Loucy (cell line): ENCODE results near the gene MYO1D.

Source experiments
- H2AFZ ChIP-seq: fragments of 200-600 bp; sonication (generic); 2 replicates; pipeline ENCODE4 v1.6.0; 2016; ENCODE audit warnings: antibody characterized with exemption, mild to moderate bottlenecking, low read length, moderate library complexity
- H3F3A ChIP-seq: fragments of 200-600 bp; 2 replicates; pipeline ENCODE4 v1.6.0; 2016; ENCODE audit warnings: antibody characterized with exemption, low read depth, mild to moderate bottlenecking
- H3K27me3 ChIP-seq: fragments of 200-600 bp; sonication (generic); 2 replicates; pipeline ENCODE4 v1.6.1; 2014; ENCODE audit warnings: low read length, mild to moderate bottlenecking; ENCODE audit not compliant: insufficient read depth, poor library complexity, severe bottlenecking
- H3K36me3 ChIP-seq: fragments of 200-600 bp; sonication (generic); 2 replicates; pipeline ENCODE4 v1.6.1; 2016; ENCODE audit warnings: low read length; ENCODE audit not compliant: insufficient read depth
- H3K4me1 ChIP-seq: fragments of 200-600 bp; sonication (generic); 2 replicates; pipeline ENCODE4 v1.5.1; 2014; ENCODE audit warnings: low read length, mild to moderate bottlenecking; ENCODE audit not compliant: insufficient read depth, poor library complexity, severe bottlenecking
- H3K4me2 ChIP-seq: fragments of 200-600 bp; sonication (generic); 2 replicates; pipeline ENCODE4 v1.6.0; 2014; ENCODE audit warnings: antibody characterized with exemption, low read length, low read depth, mild to moderate bottlenecking; ENCODE audit not compliant: poor library complexity, severe bottlenecking
- H3K4me3 ChIP-seq: fragments of 200-600 bp; sonication (generic); 2 replicates; pipeline ENCODE4 v1.5.1; 2014; ENCODE audit warnings: low read length, mild to moderate bottlenecking, mixed read lengths; ENCODE audit not compliant: poor library complexity, severe bottlenecking
- H3K79me2 ChIP-seq: fragments of 200-600 bp; sonication (generic); 2 replicates; pipeline ENCODE4 v1.6.1; 2014; ENCODE audit warnings: low read length; ENCODE audit not compliant: insufficient read depth
- H3K9ac ChIP-seq: fragments of 200-600 bp; sonication (generic); 2 replicates; pipeline ENCODE4 v1.6.0; 2014; ENCODE audit warnings: mild to moderate bottlenecking, low read depth, low read length, moderate library complexity; ENCODE audit not compliant: poor library complexity, severe bottlenecking
- H3K9me2 ChIP-seq: fragments of 200-600 bp; sonication (generic); replicated peaks from 2 replicates; pipeline ENCODE4 v1.6.1; 2016; ENCODE audit warnings: low read depth, low read length, mixed read lengths
- H3K9me3 ChIP-seq: fragments of 200-600 bp; sonication (generic); 2 replicates; pipeline ENCODE4 v1.6.1; 2014; ENCODE audit warnings: mild to moderate bottlenecking, antibody characterized with exemption, low read length, low read depth; ENCODE audit not compliant: insufficient read depth
- H4K20me1 ChIP-seq: fragments of 200-600 bp; sonication (generic); 2 replicates; pipeline ENCODE4 v1.6.0; 2014; ENCODE audit warnings: antibody characterized with exemption, low read length, mild to moderate bottlenecking; ENCODE audit not compliant: insufficient read depth, poor library complexity, severe bottlenecking
- EZH2phosphoT487 ChIP-seq: fragments of 200-600 bp; IDR thresholded peaks from 2 replicates; pipeline ENCODE4 v1.6.1; 2018; ENCODE audit warnings: antibody characterized with exemption, mild to moderate bottlenecking, moderate library complexity, borderline replicate concordance
- TF ChIP-seq, protein P1 (sequence below): fragments of 200-600 bp; sonication (generic); conservative IDR thresholded peaks from 2 replicates; pipeline ENCODE4 v1.5.1; 2014; ENCODE audit warnings: mild to moderate bottlenecking, antibody characterized with exemption, low read length

Gene MYO1D

DNA sequence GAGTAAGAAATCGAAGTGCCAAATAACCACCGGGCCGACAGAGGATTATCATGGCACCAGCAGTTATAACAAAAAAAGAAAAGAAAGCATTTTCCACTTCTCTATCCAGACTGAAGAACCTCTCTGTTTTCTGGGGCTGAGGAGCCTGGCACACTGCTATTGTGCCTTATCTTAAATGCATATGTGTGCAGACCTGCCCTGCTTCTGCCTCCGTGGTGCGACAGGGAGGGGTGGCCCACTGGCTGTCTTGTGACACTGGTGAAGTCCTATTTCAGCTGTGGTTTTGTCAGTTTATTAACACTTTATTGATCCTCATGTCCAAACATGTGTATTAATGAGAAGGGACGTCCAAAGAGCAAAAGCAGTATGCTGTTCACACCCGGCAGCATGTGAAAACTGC, 334.7 kb downstream of the MYO1D start:
- Histone ChIP-seq H2AFZ (no peak overlapping the region), H4K20me1 (no peaks in the 10 kb centered on the region), H3F3A (no peaks in the 10 kb centered on the region), H3K4me2 (no peak overlapping the region), H3K9ac (no peak overlapping the region), H3K9me2 (no peaks in the 10 kb centered on the region), H3K9me3 (no peaks in the 10 kb centered on the region), H3K79me2 (no peaks in the 10 kb centered on the region), H3K27me3 (no peaks in the 10 kb centered on the region), H3K36me3 (no peaks in the 10 kb centered on the region), H3K4me3 (no peak overlapping the region), H3K4me1 (no peaks in the 10 kb centered on the region)
- TF ChIP-seq EZH2phosphoT487: no peak
- TF ChIP-seq, protein P1, sequence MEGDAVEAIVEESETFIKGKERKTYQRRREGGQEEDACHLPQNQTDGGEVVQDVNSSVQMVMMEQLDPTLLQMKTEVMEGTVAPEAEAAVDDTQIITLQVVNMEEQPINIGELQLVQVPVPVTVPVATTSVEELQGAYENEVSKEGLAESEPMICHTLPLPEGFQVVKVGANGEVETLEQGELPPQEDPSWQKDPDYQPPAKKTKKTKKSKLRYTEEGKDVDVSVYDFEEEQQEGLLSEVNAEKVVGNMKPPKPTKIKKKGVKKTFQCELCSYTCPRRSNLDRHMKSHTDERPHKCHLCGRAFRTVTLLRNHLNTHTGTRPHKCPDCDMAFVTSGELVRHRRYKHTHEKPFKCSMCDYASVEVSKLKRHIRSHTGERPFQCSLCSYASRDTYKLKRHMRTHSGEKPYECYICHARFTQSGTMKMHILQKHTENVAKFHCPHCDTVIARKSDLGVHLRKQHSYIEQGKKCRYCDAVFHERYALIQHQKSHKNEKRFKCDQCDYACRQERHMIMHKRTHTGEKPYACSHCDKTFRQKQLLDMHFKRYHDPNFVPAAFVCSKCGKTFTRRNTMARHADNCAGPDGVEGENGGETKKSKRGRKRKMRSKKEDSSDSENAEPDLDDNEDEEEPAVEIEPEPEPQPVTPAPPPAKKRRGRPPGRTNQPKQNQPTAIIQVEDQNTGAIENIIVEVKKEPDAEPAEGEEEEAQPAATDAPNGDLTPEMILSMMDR: no peak

DNA sequence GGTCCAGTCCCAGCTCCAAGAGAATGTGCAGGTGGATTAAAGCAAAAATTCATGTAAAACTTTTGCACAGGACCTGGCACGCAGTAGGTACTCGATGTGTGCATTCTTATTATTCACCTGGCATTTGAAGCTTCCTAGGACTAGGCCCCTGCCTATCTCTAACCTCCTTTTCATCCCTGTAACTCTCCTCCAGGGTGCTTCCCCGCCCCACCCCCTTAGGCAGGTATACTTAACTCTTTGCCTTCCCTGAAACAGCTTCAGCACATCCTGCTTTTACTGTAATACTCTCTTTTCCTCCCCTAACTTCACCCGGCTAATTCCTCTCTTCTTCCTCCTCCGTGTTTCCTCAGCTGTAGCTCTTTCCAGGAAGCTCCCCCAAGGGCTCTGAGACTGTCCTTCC, 335.3 kb downstream of the MYO1D start:
- Histone ChIP-seq H4K20me1 (no peaks in the 10 kb centered on the region), H3K36me3 (no peaks in the 10 kb centered on the region), H3K9me2 (no peaks in the 10 kb centered on the region), H3K27me3 (no peaks in the 10 kb centered on the region), H3K4me3 (no peak overlapping the region), H3K9me3 (no peaks in the 10 kb centered on the region), H3F3A (no peaks in the 10 kb centered on the region), H3K4me2 (no peak overlapping the region), H3K9ac (no peak overlapping the region), H3K79me2 (no peaks in the 10 kb centered on the region), H3K4me1 (no peaks in the 10 kb centered on the region), H2AFZ (no peak overlapping the region)
- no peak for TF ChIP-seq EZH2phosphoT487
- TF ChIP-seq, protein P1: no peak

DNA sequence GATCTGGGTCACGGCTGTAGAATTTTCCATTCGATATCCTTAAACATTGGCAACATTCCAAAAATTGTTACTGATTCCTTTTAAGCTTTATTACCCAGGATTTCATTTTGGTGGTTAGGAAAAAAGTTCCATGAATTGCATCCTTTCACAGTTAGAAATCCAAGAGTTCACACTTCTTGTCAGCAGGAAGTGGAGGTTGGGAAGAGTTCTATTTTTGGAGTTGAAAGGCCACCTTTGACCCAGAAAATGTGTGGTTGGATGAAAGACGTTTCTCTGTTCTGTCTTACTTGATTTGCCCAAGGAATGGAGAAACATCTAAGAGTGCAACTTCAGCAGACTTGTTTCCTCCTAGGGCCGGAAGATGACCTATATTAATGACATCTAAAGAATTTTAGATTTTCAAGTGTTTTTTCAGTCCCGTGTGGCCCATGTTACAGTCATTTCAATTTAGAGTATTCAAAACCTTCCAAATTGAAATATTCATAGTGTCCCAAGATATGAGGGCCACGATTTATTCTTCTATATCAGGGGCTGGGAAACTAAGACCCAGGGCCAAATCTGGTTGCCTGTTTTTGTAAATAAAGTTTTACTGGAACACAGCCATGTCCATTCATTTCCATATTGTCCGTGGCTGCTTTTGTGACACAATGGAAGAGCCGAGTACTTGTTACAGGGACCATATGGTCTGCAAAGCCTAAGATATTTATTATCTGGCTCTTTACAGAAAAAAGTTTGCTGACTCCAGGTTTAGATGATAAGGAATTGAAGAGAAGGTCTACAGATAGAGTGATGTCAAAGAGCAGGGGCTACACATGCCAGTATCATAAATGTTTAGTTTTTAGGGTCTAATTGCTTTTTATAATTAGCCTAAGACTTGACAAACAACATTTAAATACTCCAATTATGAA, 339.9 kb downstream of the MYO1D start:
- no peaks in the 10 kb centered on the region for H4K20me1 ChIP-seq
- TF ChIP-seq, protein P1: no peak
- TF ChIP-seq EZH2phosphoT487: no peak
- H2AFZ ChIP-seq: no peak overlapping the region
- peaks cover 5% of the 10 kb centered on the region for H3K27me3 ChIP-seq
- no peaks in the 10 kb centered on the region for H3F3A ChIP-seq
- H3K36me3 ChIP-seq: no peaks in the 10 kb centered on the region
- no peaks in the 10 kb centered on the region for H3K79me2 ChIP-seq
- no peak overlapping the region for H3K9ac ChIP-seq
- H3K9me3 ChIP-seq: no peaks in the 10 kb centered on the region
- no peaks in the 10 kb centered on the region for H3K9me2 ChIP-seq
- no peak overlapping the region for H3K4me2 ChIP-seq
- H3K4me1 ChIP-seq: no peaks in the 10 kb centered on the region
- no peak overlapping the region for H3K4me3 ChIP-seq
